Measurements from ENCODE around the gene EPHA3.

The EPHA3 gene

DNA sequence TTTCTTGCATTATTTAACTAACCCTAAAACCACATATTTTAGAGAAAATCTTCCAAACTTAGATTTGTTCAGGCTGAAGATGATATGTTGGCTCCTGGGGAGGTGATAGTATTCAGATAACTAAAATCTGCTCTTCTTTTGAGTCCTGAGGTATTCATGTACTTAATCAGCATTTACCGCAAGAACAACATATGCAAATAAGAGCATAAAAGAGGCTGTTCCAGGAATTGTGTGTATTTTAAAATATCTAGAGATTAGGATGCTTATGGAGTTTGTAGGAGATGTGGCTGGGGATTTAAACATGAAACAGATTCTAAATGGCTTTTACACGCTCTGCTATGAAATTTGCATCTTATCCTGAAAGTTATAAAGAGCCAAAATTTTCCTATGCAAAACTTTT is 298.2 kb downstream of the EPHA3 start:
- no peaks in the 10 kb centered on the region for H3K9me3 ChIP-seq
- TF ChIP-seq, protein P1, sequence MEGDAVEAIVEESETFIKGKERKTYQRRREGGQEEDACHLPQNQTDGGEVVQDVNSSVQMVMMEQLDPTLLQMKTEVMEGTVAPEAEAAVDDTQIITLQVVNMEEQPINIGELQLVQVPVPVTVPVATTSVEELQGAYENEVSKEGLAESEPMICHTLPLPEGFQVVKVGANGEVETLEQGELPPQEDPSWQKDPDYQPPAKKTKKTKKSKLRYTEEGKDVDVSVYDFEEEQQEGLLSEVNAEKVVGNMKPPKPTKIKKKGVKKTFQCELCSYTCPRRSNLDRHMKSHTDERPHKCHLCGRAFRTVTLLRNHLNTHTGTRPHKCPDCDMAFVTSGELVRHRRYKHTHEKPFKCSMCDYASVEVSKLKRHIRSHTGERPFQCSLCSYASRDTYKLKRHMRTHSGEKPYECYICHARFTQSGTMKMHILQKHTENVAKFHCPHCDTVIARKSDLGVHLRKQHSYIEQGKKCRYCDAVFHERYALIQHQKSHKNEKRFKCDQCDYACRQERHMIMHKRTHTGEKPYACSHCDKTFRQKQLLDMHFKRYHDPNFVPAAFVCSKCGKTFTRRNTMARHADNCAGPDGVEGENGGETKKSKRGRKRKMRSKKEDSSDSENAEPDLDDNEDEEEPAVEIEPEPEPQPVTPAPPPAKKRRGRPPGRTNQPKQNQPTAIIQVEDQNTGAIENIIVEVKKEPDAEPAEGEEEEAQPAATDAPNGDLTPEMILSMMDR (IDR thresholded peaks at IDR 0.05): no peak
- no peak overlapping the region for H3K4me3 ChIP-seq
- H3K4me1 ChIP-seq: no peaks in the 10 kb centered on the region
- intact Hi-C loops (cut with DNase I; ENCODE audit: low total_unique reads): no loop called here
- no peak overlapping the region for H3K27ac ChIP-seq
- DNase-seq: no peak
- no peaks in the 10 kb centered on the region for H3K27me3 ChIP-seq
- no peaks in the 10 kb centered on the region for H3K36me3 ChIP-seq

DNA sequence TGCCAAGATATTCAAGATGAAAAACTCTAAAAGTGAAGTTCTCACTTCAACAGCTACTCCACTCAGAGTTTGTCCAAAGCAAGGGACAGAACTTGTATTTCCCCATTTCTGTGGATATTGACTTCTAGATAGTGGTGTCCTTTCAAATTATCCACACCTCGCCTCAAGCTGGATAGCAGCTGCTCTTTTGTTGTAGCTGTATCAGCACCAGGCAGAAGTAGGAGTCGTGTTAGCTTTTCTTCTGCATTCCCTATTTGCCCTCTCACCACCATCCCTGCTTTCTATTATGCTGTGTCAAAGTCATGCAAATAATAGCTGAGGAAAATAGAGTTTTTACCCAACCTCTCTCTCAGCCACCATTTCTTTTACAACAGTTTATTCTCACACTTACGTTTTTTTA is 303.8 kb downstream of the EPHA3 start:
- intact Hi-C loops (cut with DNase I; ENCODE audit: low total_unique reads): no loop called here
- H3K27me3 ChIP-seq: no peaks in the 10 kb centered on the region
- no peaks in the 10 kb centered on the region for H3K4me1 ChIP-seq
- TF ChIP-seq, protein P1 (IDR thresholded peaks at IDR 0.05): no peak
- no peak for DNase-seq
- no peaks in the 10 kb centered on the region for H3K9me3 ChIP-seq
- no peaks in the 10 kb centered on the region for H3K36me3 ChIP-seq
- no peak overlapping the region for H3K4me3 ChIP-seq
- no peak overlapping the region for H3K27ac ChIP-seq

DNA sequence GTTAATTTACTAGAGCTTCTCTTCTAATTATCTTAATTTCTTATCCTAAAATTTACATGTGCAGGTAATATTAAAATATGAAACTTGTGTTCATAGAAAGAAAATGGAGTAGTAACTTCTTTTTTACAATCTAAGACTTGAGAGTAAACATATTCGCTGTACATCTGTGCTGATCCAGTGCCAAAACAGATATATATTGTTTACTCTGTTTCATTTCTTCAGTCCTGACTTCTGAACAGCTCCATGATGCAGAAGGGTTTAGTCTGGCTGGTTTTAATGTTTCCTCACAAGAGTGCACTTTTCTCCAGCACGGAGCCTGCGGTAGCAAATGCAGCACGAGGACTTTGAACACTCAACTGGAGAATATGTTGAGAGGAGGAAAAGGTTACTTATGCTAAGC is 306.8 kb downstream of the EPHA3 start:
- Histone ChIP-seq H3K9me3 (no peaks in the 10 kb centered on the region), H3K4me1 (peaks cover 0 to 2% (median 0%) of the 10 kb centered on the region in 4 donors), H3K27me3 (no peaks in the 10 kb centered on the region), H3K27ac (no peak overlapping the region), H3K36me3 (no peaks in the 10 kb centered on the region), H3K4me3 (no peak overlapping the region)
- TF ChIP-seq, protein P1 (IDR thresholded peaks at IDR 0.05): no peak
- intact Hi-C loops (cut with DNase I; ENCODE audit: low total_unique reads): no loop called here
- no peak for DNase-seq

DNA sequence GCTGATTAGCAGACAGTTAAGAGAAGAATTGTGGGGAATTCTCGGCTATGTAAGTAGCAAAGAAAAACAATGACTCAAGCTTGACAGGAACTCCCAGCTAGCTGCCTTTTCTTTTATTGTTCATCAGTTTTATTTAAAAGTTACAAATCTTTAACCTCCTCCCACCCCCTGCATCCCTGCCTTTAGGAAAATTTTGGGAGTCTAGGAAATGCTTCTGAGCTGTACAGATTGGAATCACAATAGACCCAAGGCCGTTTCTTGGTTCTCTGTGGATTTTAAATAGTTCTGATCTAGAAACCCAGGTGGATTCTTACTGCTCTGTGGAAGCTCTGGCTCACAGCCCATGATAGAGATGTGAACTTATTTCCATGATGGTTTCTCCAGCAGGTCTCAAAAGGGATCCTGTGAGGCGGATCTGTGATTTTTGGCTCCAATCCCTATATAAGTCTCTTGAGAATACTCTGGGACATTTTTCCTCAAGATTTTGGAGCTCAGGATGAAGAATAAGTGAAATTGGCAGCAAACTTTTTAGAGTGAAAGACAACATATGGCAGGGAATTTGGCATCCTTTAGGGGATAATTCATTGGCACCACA is 312.3 kb downstream of the EPHA3 start:
- H3K9me3 ChIP-seq: no peaks in the 10 kb centered on the region
- intact Hi-C loops (cut with DNase I; ENCODE audit: low total_unique reads): no loop called here
- peaks cover 0 to 14% (median 8%) of the 10 kb centered on the region in 4 donors for H3K4me1 ChIP-seq
- no peaks in the 10 kb centered on the region for H3K27me3 ChIP-seq
- no peak for DNase-seq
- no peak overlapping the region for H3K27ac ChIP-seq
- no peak overlapping the region for H3K4me3 ChIP-seq
- H3K36me3 ChIP-seq: no peaks in the 10 kb centered on the region
- TF ChIP-seq, protein P1 (IDR thresholded peaks at IDR 0.05): no peak

DNA sequence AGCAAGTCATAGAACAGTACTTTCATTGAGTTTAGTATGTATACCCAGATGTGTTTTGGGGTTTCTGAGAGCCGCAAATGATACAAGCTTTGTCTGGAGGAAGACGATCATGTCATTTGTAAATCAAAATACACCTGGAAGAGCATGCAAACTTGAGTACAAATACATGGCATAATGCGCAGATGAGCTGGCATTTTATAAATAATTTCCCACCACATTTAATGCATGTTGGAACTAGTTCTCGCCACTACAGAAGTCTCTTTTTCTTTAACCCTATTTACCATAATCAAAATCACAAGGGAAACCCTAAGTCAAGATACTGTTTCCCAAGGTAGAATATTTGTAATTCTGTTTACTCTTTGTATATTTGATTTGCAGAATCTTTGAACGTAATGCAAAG is 318.6 kb downstream of the EPHA3 start:
- H3K4me1 ChIP-seq: no peaks in the 10 kb centered on the region

More for the DNA sequence above, 318.6 kb downstream of the EPHA3 start:
- H3K27me3 ChIP-seq: no peaks in the 10 kb centered on the region
- H3K9me3 ChIP-seq: no peaks in the 10 kb centered on the region
- no peak for DNase-seq
- H3K4me3 ChIP-seq: no peak overlapping the region
- H3K36me3 ChIP-seq: no peaks in the 10 kb centered on the region
- no peak overlapping the region for H3K27ac ChIP-seq
- intact Hi-C loops (cut with DNase I; ENCODE audit: low total_unique reads): no loop called here
- TF ChIP-seq, protein P1 (IDR thresholded peaks at IDR 0.05): no peak

Data from tibial artery (tissue), 4 donors.